ENCODE data around the gene ASIC2. TPM values are rescaled to one million over a fixed set of nuclear protein-coding genes. Genes with fewer than 3 reads are reported as not detected.
A peak's percentile ranks its signal among the peaks of the same experiment; 100 is the strongest.

The ASIC2 gene
- total and polyA plus RNA-seq, 7 donors, result 0.01 TPM; not detected in 6

DNA sequence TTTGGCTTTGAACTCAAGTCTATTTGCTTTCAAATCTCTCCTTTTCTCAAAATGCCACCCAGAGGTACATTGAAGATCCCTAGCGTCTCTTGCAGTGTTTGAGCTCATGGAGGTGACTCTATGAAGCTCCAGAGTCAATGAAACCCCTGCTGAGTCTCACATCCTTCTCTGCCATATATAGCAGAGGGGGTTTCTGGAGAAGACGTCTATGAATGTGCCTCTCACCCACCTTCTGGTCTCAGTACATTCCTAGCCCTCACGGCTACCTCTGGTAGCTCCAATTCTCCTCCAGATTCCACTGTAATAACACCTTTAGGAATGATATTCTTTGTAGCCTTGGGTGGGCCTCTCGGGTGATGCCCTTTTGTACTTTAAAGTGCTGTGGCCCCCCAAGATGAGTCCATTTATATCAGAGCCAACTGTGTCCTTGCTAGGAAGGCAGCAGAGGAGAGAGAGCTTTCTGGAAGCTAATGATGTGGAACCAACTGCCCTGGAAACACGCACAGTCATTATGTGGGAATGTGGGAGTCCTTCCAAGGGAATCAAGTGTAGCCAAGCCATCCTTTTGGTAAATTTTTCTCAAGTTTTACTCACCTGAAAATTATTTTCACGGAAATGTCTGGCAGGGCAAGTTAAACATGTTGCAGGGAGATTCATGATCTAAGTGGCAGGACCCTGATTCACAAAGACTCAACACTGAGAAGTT lies 123.4 kb downstream of the ASIC2 start:
- no peak for DNase-seq
- whole genome bisulfite sequencing, 3 donors, result 53 to 59% (median 55%) methylated on average over 6 of the region's 6 CpGs
- Histone ChIP-seq H3K27ac (no peak overlapping the region), H3K36me3 (ENCODE audit: insufficient read depth in 1 of 2, low read depth in 1 of 2) (no peaks in the 10 kb centered on the region), H3K27me3 (ENCODE audit: insufficient read depth in 3 of 3, low read length in 2 of 3) (peaks cover 0 to 2% (median 0%) of the 10 kb centered on the region in 3 donors), H3K4me1 (peaks cover 4% of the 10 kb centered on the region), H3K4me3 (no peak overlapping the region), H3K9me3 (no peaks in the 10 kb centered on the region)
- no peak for ATAC-seq
- intact Hi-C loops (cut with DNase I), result no loop called here
- TF ChIP-seq CTCF (IDR thresholded peaks at IDR 0.05), result no peak

- H3K4me1 ChIP-seq, result peaks cover 7% of the 10 kb centered on the region
- ATAC-seq (no peak), DNase-seq (no peak)
- no peak for TF ChIP-seq CTCF (IDR thresholded peaks at IDR 0.05)
- intact Hi-C loops (cut with DNase I), result no loop called here
- 70 to 77% (median 70%) methylated on average over 1 of the region's 1 CpG for WGBS, 3 donors
- H3K27ac ChIP-seq, result no peak overlapping the region
- H3K9me3 ChIP-seq, result no peaks in the 10 kb centered on the region
- H3K36me3 ChIP-seq (ENCODE audit: insufficient read depth in 1 of 2, low read depth in 1 of 2), result no peaks in the 10 kb centered on the region
- no peaks in the 10 kb centered on the region for H3K27me3 ChIP-seq (ENCODE audit: insufficient read depth in 3 of 3, low read length in 2 of 3)
- no peak overlapping the region for H3K4me3 ChIP-seq
Measured at GRCh38 chr17:33167736-33168135, 125.4 kb downstream of the ASIC2 start.

- 76 to 90% (median 82%) methylated on average over 5 of the region's 5 CpGs for WGBS, 3 donors
- no peak for TF ChIP-seq CTCF (IDR thresholded peaks at IDR 0.05)
- Histone ChIP-seq H3K27me3 (ENCODE audit: insufficient read depth in 3 of 3, low read length in 2 of 3) (no peaks in the 10 kb centered on the region), H3K36me3 (ENCODE audit: insufficient read depth in 1 of 2, low read depth in 1 of 2) (no peaks in the 10 kb centered on the region), H3K4me3 (no peak overlapping the region), H3K4me1 (peaks cover 7% of the 10 kb centered on the region), H3K9me3 (no peaks in the 10 kb centered on the region), H3K27ac (no peak overlapping the region)
- DNase-seq, result no peak
- intact Hi-C loops (cut with DNase I), result no loop called here
- ATAC-seq, result no peak
Measured at GRCh38 chr17:33166472-33166871, 126.6 kb downstream of the ASIC2 start.

GRCh38 chr17:33164169-33164881 lies 128.8 kb downstream of the ASIC2 start:
- intact Hi-C loops (cut with DNase I), result no loop called here
- ATAC-seq (peak; percentile 84 to 94 (median 90)), DNase-seq (no peak)
- Histone ChIP-seq H3K27ac (no peak overlapping the region), H3K4me1 (peaks cover 7% of the 10 kb centered on the region), H3K9me3 (no peaks in the 10 kb centered on the region), H3K4me3 (no peak overlapping the region), H3K27me3 (ENCODE audit: insufficient read depth in 3 of 3, low read length in 2 of 3) (no peaks in the 10 kb centered on the region), H3K36me3 (ENCODE audit: insufficient read depth in 1 of 2, low read depth in 1 of 2) (no peaks in the 10 kb centered on the region)
- no peak for TF ChIP-seq CTCF (IDR thresholded peaks at IDR 0.05)
- WGBS, 3 donors, result 6 to 23% (median 10%) methylated on average over 8 of the region's 8 CpGs
